Measurements from ENCODE around the gene TNFRSF17.

GRCh38 chr16:11946433-11946832 lies 18.6 kb upstream of the TNFRSF17 start:
- TF ChIP-seq CTCF (IDR thresholded peaks at IDR 0.05; ENCODE audit: borderline replicate concordance, extremely low read depth, low read length, poor library complexity, severe bottlenecking), result no peak
- no peak for TF ChIP-seq EZH2 (IDR thresholded peaks at IDR 0.05; ENCODE audit: borderline replicate concordance, low read depth, low read length, severe bottlenecking)
